NOMO-1 treated with DMSO at 0.1 percent for 48 hours (cell line): ENCODE measurements around the gene NAGPA.

Source experiments
- DNase-seq: peaks from one replicate; lab custom pipeline; 2025; ENCODE audit not compliant: unreplicated experiment; lab: John Stamatoyannopoulos, UW

Gene NAGPA

GRCh38 chr16:5028950-5029475 is 4.7 kb downstream of the NAGPA start:
- no peak for DNase-seq

- DNase-seq = no peak
These were observed 6.0 kb downstream of the NAGPA start for GRCh38 chr16:5027575-5028235.

- no peak for DNase-seq
These were observed 6.6 kb downstream of the NAGPA start for GRCh38 chr16:5027086-5027485.

GRCh38 chr16:5026664-5027063 is 7.1 kb downstream of the NAGPA start:
- DNase-seq = no peak

GRCh38 chr16:5025171-5025632 is 8.5 kb downstream of the NAGPA start:
- DNase-seq = no peak

- no peak for DNase-seq
These were observed 9.1 kb downstream of the NAGPA start for GRCh38 chr16:5024632-5025031.

GRCh38 chr16:5022521-5022920 is 11.2 kb downstream of the NAGPA start:
- no peak for DNase-seq

GRCh38 chr16:5020551-5020950 is 13.2 kb downstream of the NAGPA start:
- DNase-seq = no peak

GRCh38 chr16:5019775-5020174 is 14.0 kb downstream of the NAGPA start:
- no peak for DNase-seq

GRCh38 chr16:5018793-5019192 is 14.9 kb downstream of the NAGPA start:
- DNase-seq = no peak

GRCh38 chr16:5017678-5017969 is 16.1 kb downstream of the NAGPA start:
- no peak for DNase-seq

- DNase-seq = no peak
These were observed 16.6 kb downstream of the NAGPA start for GRCh38 chr16:5016967-5017677.

GRCh38 chr16:5015887-5016286 is 17.8 kb downstream of the NAGPA start:
- no peak for DNase-seq

GRCh38 chr16:5015351-5015750 is 18.4 kb downstream of the NAGPA start:
- no peak for DNase-seq

- no peak for DNase-seq
These were observed 20.8 kb downstream of the NAGPA start for GRCh38 chr16:5012887-5013286.

- no peak for DNase-seq
These were observed 22.1 kb downstream of the NAGPA start for GRCh38 chr16:5011637-5012036.

GRCh38 chr16:5010576-5011329 is 23.0 kb downstream of the NAGPA start:
- no peak for DNase-seq

GRCh38 chr16:5008311-5008731 is 25.4 kb downstream of the NAGPA start:
- no peak for DNase-seq

GRCh38 chr16:5007256-5007655 is 26.5 kb downstream of the NAGPA start:
- no peak for DNase-seq

- DNase-seq = no peak
These were observed 27.2 kb downstream of the NAGPA start for GRCh38 chr16:5006348-5007193.

- DNase-seq = no peak
These were observed 27.8 kb downstream of the NAGPA start for GRCh38 chr16:5005916-5006315.
